Lower leg skin (tissue), 4 donors: Measurements from ENCODE around the gene GSTT2B. TPM values are rescaled to one million over a fixed set of nuclear protein-coding genes. Genes with fewer than 3 reads are reported as not detected.
"Not testable (repeated sequence)": the region's sequence is repeated elsewhere in the genome, so short reads cannot be mapped to it uniquely, and the experiment has no call there.

Experiments used
- DNase-seq, 2 donors: peaks; one replicate each; pipeline ENCODE4 v3.0.0-alpha.2; 2019; ENCODE audit warnings: low spot score in 2 of 2
- H3K4me3 ChIP-seq: fragments of 200-600 bp; sonication (generic); 2 replicates; pipeline ENCODE4 v1.5.1; 2017; ENCODE audit warnings: mild to moderate bottlenecking, low read depth; ENCODE audit not compliant: poor library complexity, severe bottlenecking
- POLR2A ChIP-seq, 2 donors: fragments of 450-650 bp; IDR thresholded peaks; one replicate each; pipeline ENCODE4 v1.6.1; 2016 to 2017; ENCODE audit warnings: antibody characterized with exemption in 2 of 2, mild to moderate bottlenecking in 1 of 2, moderate library complexity in 1 of 2
- WGBS, 2 donors: methylation state at CpG; one replicate each; pipeline ENCODE4 v1.1.5; 2018; 5-methylcytosine and 5-hydroxymethylcytosine counted together
- intact Hi-C: fragments of 100-400 bp; cut with DNase I; formaldehyde crosslinking; loops from one replicate; pipeline ENCODE4 v1.15.0; 2023; ENCODE audit warnings: low total_unique reads
- total RNA-seq, 4 donors: library from RNA; depleted of rRNA; stranded (reverse); fragments of >200 nt; gene quantifications; one replicate each; pipeline ENCODE4 v1.1.0, GENCODE V29; 2016
- TF ChIP-seq, protein P1 (sequence below), 3 donors: fragments of 450-650 bp; IDR thresholded peaks; one replicate each; pipeline ENCODE4 v1.5.1; 2016; ENCODE audit warnings: antibody characterized with exemption in 3 of 3, mild to moderate bottlenecking in 3 of 3, moderate library complexity in 2 of 3

The GSTT2B gene, protein sequence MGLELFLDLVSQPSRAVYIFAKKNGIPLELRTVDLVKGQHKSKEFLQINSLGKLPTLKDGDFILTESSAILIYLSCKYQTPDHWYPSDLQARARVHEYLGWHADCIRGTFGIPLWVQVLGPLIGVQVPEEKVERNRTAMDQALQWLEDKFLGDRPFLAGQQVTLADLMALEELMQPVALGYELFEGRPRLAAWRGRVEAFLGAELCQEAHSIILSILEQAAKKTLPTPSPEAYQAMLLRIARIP
- 10 to 100 TPM in 2 of 4 donors, 1 to 10 TPM in 1, not detected in 1; 2.4 to 14.3 (median 11.6) TPM for total RNA-seq

DNA sequence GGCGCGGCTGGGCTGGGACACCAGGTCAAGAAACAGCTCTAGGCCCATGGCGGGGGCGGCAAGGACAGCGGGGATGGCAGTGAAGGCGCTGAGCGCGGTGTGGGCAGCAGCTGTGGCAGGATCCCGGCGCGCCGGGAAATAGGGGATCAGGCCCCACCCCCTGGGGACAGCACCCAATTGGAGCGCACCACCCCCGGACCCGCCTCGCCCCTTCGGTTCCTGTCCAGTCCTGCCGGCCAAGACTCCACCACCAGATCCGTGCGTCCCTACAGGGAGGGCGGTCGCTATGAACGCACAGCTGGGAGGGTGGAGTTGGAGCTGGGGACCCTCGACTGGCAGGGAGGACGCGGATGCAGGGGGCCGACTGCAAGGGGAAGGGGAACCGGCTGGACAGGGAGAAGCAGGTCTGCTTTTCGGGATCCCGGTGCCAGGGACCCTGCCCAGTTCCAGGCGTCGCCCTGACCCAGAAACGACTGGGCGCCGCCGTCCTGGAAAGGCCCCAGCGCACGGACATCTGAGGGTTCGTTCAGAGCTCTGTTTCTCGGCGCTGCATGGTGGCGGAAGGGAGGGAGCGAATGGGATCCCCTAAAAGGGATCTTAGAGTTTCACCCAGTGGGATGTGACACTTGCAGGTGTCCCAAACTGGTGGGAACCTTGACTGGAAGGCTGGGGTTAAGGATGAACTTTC is at the start of gene GSTT2B:
Gene GSTT2B, minus strand, starts transcription at position 112 of the 688 bp plus-strand sequence. Its CDS starts 64 bp downstream, at position 48.
- DNase-seq, H3K4me3 ChIP-seq, intact Hi-C loops: not testable (repeated sequence)
- no CpG with 5 or more reads among the region's 43 CpGs for WGBS, 2 donors

DNA sequence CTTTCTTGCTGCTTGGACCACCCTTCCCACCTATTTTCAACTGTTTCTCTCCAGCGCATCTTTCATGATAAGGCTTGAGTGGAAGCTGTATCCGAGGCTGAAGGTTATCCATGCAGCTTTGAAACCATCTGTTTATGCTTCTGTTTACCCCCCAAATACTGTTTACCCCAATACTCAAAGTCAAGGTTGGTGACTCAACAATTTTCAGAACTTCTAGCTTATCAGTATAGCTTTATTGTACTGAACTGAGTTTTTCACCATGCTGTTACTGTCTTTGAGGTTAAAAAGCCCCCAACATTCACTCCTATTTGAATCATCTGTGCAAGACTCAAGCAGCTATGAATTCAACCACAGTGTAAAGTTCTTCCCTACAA is 49.0 kb upstream of the GSTT2B start:
- no peak for DNase-seq
- TF ChIP-seq, protein P1, sequence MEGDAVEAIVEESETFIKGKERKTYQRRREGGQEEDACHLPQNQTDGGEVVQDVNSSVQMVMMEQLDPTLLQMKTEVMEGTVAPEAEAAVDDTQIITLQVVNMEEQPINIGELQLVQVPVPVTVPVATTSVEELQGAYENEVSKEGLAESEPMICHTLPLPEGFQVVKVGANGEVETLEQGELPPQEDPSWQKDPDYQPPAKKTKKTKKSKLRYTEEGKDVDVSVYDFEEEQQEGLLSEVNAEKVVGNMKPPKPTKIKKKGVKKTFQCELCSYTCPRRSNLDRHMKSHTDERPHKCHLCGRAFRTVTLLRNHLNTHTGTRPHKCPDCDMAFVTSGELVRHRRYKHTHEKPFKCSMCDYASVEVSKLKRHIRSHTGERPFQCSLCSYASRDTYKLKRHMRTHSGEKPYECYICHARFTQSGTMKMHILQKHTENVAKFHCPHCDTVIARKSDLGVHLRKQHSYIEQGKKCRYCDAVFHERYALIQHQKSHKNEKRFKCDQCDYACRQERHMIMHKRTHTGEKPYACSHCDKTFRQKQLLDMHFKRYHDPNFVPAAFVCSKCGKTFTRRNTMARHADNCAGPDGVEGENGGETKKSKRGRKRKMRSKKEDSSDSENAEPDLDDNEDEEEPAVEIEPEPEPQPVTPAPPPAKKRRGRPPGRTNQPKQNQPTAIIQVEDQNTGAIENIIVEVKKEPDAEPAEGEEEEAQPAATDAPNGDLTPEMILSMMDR (IDR thresholded peaks at IDR 0.05), result no peak
- no peak for TF ChIP-seq POLR2A (IDR thresholded peaks at IDR 0.05)
- intact Hi-C loops, result no loop called here
- WGBS, 2 donors, result 92 to 93% methylated on average over 2 of the region's 2 CpGs
- no peak overlapping the region for H3K4me3 ChIP-seq

DNA sequence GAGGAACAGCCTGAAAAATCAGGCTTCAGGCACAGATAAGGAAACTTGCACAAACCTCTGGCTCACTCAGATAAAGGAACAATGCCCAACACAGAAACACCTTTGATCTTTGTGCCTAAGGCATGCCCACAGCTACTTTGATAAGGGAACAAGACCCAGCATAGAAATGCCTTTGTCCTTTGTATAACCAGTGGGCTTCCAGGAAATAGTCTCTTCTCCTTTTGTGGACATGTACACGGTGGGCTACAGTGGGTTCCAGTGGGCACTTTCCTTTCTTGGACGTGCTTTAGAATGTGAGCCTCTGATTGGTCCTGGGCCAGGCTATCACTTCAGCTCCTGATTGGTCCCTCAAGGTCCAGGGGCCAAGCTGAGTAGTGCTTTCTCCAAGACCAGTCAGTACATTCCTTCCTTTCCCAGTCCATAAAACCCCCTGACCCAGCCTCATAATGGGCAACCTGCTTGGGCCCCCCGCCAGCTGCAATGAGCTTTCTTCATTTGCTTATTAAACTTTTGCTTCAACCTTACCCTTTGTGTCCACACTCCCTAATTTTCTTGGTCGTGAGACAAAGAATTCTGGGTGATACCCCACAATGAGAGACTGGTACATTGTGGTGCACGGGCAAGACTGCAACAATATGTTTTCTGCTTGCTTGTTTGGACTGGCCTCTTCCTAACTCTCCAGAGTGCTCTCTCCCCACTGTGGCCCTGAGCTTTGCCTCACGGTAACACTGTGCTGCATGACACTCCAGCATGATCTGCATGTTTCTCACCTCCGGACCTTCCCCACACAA is 48.4 kb upstream of the GSTT2B start:
- 90 to 92% methylated on average over 7 of the region's 7 CpGs for WGBS, 2 donors

DNA sequence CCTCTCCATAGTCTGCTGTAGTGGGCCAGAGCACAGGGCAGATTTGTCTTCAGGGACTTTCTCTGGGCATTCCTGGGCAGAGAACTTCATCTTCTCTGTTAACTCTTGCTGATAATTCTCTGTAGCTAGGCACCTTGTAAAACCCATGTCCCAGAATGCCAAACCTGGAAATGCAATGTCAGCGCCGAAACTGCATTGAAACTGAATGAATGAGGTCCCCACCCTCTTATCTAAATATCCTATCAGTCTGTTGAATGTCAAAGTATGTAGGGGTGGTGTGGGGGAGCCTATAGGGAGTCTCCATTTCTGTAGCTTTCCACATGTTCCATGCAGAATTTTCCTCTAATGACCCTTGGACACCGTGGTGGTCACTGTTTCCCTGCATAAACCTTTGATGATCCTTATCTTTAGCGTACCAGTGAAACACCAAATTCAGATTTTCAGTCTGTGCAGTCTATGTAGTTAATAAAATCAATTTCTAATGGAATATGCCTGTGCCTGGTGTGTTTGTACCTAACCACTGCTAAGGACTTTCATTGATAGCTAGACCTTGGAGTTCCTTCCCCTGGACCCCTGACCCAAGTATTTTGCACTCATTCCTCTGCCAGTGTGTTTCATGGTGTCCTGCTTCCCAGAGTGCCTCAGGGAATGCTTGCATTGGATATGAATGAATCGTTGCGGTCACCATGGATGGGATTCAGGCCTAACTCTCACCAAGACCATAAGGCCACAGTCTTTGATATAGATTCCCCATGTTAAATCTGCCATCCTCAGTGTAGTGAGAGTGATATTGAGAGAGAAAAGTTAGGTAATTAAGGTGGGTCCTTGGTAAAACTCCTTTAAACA is 47.6 kb upstream of the GSTT2B start:
- H3K4me3 ChIP-seq, result no peak overlapping the region
- no peak for DNase-seq
- WGBS, 2 donors, result 84 to 87% methylated on average over 6 of the region's 6 CpGs
- no peak for TF ChIP-seq POLR2A (IDR thresholded peaks at IDR 0.05)
- TF ChIP-seq, protein P1 (IDR thresholded peaks at IDR 0.05), result no peak
- intact Hi-C loops, result no loop called here

More for the DNA sequence above, 48.4 kb upstream of the GSTT2B start:
- no peak overlapping the region for H3K4me3 ChIP-seq
- TF ChIP-seq, protein P1 (IDR thresholded peaks at IDR 0.05), result no peak
- TF ChIP-seq POLR2A (IDR thresholded peaks at IDR 0.05), result no peak
- DNase-seq, result no peak
- intact Hi-C loops, result no loop called here

DNA sequence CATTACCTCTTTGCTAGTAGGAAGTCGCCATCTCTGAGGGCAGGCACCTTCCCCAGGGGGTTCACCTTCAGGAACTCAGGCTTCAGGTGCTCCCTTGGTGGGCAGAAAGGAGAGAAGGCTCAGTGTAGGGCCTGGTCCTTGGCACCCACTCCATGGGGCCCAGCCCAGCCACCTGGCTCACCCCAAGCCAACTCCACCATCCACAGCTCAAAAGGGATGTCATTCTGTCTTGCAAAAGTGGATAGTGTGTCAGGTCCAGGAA is 47.0 kb upstream of the GSTT2B start:
- DNase-seq, result no peak
- no peak for TF ChIP-seq POLR2A (IDR thresholded peaks at IDR 0.05)
- TF ChIP-seq, protein P1 (IDR thresholded peaks at IDR 0.05), result no peak
- no peak overlapping the region for H3K4me3 ChIP-seq
- intact Hi-C loops, result no loop called here
- WGBS, 2 donors, result 90 to 92% methylated on average over 1 of the region's 1 CpG
